KG1 (cell line): ENCODE results near the gene ENPEP.
"Not testable (repeated sequence)": the region's sequence is repeated elsewhere in the genome, so short reads cannot be mapped to it uniquely, and the experiment has no call there.

Experiments used
- DNase-seq: peaks from one replicate; lab custom pipeline; 2025; lab: John Stamatoyannopoulos, UW

ENPEP gene

DNA sequence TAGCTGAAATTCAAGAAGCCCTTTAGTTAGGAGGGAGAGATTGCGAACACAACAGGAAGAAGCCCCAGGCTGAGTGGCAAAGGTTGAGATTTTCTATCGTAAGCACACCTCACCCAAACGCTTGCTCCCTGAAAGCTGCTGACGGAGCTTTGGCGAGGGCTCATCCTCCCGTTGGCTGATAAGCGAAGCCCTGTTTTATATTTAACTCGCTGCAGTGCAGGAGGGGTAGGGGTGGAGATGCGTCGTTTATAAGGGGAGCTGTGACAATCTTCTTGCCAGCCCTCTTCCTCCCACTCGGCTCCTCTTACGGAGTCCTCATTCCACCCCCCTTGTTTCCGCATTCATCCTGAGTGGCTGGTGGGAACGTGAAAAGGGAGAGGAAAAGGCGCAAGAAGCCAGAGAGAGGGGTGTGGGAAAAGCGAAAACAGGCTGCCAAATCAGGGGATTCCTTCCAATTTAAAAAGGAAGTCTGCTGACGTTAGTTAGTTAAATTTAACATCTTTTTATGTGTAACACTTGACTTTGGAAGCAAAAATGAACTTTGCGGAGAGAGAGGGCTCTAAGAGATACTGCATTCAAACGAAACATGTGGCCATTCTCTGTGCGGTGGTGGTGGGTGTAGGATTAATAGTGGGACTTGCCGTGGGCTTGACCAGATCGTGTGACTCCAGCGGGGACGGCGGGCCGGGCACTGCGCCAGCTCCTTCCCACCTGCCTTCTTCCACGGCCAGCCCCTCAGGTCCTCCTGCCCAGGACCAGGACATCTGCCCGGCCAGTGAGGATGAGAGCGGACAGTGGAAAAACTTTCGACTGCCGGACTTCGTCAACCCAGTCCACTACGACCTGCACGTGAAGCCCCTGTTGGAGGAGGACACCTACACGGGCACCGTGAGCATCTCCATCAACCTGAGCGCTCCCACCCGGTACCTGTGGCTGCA, at the start of gene ENPEP:
Gene ENPEP (plus strand): TSS at position 275 of the 938 bp plus-strand sequence. CDS start 260 bp downstream, at position 535.
- no peak for DNase-seq

DNA sequence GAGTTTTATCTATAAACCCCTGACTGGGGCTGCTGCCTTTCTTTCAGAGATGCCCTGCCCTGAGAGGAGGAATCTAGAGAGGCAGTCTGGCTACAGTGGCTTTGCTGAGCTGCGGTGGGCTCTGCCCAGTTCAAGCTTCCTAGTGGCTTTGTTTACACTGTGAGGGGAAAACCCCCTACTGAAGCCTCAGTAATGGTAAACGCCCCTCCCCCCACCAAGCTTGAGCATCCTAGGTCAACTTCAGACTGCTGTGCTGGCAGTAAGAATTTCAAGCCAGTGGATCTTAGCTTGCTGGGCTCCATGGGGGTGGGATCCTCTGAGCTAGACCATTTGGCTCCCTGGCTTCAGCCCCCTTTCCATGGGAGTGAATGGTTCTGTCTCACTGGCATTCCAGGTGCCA, 44.1 kb upstream of the ENPEP start:
- not testable (repeated sequence) for DNase-seq

DNA sequence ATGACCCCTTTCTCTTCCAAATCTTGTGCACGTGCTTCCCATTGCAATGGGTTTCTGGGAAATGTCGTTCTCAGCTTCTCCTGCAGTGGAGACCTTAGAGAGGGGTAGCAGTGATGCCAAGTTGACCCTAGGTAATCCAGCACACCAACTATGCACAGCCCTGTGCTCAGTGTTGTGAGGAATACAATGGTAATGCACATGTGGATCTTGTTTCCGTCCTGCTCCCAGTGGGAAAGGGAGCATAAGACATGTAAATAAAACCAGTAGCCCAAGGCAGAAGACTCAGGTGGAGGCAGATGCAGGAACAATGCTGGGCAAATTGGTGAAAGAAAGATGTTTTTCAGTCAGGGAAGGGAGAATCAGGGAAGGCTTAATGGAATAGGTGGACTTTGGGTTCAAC, 38.7 kb upstream of the ENPEP start:
- DNase-seq: not testable (repeated sequence)

DNA sequence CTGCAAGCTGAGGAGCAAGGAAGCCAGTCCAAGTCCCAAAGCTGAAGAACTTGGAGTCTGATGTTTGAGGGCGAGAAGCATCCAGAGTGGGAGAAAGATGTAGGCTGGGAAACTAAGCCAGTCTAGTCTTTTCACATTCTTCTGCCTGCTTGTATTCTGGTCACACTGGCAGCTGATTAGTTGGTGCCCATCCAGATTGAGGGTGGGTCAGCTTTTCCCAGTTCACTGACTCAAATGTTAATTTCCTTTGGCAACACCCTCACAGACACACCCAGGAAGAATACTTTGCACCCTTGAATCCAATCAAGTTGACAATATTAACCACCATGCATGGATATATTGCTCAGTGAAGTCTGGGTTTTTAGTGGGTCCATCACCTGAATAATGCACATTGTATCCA, 36.7 kb upstream of the ENPEP start:
- not testable (repeated sequence) for DNase-seq

DNA sequence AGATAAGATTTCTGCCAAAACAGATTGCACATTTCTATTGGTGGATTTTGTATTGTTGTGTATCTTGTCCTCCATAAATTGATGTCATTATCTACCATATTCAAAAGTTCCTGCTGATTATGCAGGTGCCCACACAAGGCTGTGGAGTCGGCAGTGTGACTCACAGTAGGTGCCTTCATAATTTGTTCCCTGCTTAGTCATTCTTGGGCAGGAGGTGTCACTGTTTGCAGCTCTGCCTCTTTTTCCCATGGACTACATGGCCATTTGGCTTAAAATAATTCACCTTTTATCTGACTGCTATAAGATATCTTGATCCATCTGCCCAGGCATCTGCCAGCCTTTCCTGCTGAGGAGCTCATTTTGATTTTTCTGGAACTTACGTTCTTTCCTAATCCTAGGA, 33.6 kb upstream of the ENPEP start:
- DNase-seq: no peak

DNA sequence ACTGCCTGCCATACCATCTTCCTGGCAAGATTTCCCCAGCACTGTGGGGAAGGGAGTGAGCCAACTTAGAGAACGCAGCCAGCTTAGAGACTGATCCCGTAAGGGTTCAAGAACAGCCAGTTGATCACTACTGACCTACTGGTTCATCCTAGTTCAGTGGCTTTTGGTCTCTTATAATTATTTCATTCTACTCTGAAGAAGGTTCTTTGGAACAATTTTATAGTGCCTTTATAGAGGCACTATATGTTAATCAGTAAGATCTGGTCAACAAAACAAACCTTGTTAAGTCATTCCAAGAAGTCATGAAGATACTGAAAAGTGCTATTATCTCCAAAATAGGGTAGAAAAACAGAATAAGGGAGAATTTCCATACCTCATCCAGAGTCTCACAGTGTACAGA, 33.2 kb upstream of the ENPEP start:
- no peak for DNase-seq

DNA sequence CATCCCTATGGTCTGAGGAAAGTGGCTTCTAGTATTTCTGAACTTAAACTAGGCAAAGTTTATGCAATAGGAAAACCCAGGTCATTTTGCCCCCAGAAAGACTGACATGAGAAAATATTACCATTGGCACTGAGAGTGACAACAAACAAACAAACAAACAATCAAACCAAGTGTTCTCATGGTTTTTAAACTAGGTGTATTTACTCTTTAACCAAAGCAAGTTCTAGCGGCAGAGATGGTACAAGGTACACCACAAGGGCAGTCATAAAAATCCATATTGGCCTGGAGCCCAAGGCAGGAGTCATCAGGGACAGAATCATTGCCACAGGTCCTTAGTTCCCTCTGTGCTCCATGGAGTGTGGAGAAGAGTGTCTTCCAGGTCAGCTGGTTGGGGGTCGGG, 26.0 kb upstream of the ENPEP start:
- DNase-seq: no peak

DNA sequence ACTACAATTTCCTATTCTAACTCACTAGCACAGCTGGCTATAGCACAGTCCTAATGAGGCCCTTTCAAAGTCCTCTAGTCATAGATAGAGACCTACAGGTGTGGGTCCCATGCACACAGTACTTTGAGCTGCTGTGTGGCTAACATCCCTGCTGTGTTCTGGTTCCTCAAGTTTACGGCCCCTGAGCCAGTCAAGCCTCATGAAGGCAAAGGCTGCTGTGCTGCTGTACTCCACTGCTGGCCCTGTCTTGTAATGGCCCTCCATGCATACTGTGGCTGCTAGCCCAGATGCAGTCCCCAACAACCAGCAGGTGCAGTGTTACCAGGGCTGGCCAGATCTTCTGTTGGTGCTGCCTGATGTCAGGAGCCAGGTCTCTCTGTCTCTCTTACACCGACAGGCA, 23.4 kb upstream of the ENPEP start:
- DNase-seq: no peak

GRCh38 chr4:110454441-110454840, 21.5 kb upstream of the ENPEP start:
- DNase-seq: no peak

GRCh38 chr4:110458494-110459266, 17.3 kb upstream of the ENPEP start:
- DNase-seq: no peak

DNA sequence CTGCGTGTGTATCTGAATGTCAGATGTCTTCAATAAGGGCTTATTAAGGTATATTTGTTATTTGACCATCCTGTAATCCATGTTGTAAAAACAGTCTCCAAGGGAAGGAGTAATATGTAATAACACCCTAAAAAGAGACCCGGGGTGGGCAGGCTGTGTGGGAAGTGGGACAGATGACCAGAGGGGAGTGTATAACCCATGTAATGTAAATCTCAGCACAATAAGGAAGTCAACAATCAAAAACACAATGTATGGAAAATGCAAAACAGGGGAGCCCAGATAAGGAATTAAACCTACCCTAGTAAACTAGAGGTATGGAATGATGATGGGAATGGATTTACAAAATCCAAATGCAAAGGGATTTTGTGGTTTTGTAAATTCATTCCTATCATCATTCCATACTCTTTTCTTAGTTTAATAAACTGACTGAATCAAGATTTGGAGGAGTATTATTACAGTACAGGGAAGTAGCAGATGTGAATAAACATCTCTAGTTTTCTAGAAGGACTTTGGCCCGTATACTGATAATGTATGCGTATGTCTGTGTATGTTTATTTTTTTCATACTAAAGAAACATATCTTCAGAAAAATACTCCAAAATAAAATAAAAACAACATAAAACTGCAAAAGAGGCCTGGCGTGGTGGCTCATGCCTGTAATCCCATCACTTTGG, 15.7 kb upstream of the ENPEP start:
- no peak for DNase-seq

DNA sequence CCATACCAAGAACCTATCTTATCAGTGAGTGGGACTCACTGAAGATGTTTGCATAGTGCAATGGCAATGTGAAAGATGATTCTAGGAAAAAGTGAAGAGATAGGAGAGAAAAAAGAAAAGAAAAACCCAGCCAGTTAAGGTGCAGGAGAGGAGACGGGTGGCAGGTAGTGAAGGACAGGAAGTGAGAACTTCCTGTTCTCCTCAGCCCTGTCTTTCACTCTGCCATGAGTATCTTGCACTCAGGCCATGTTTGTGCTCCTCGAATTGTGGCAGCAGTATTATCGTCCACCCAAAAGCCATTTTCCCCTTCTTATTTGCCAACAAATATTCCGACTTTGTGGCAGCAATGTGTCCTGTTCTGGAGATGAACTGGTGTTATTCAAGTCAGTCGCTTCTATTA, 8.6 kb upstream of the ENPEP start:
- no peak for DNase-seq

- no peak for DNase-seq
Measured at GRCh38 chr4:110472583-110473329, 3.2 kb upstream of the ENPEP start.

DNA sequence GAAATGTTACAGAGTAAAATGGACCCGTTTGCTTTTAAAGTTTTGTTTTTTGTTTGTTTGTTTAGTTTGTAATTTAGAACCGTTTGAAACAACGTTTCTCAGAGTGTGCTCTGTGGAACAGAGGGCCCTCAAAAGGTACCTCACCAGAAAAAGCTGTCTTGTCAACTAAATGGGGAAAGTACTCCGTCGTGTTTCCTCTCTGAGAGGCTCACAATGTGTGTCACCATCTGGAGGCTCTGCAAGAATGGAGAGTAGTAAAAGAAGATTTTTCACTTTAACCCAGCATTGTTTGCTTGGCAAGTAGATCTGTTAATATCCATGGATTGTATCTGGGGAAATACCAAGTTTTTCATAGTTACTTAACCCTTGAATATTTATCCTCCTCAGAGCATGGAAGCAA, 1.5 kb upstream of the ENPEP start:
- DNase-seq: no peak

DNA sequence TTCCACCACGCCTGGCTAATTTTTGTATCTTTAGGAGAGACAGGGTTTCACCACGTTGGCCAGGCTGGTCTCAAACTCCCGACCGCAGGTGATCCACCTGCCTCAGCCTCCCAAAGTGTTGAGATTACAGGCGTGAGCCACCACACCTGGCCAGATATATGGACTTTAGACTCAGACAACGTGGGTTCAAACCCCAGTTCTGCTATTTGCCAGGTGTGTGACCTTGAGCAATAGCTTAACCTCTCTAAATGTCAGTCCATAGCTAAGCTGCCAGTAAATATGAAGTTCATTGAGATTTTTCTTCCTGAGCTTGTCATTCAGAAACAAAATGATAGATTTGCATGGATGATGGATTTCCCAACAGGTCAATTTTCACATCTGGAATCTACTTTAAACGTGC, 875 bp upstream of the ENPEP start:
- not testable (repeated sequence) for DNase-seq

- DNase-seq: no peak
Measured at GRCh38 chr4:110477836-110478235, 1.9 kb downstream of the ENPEP start.

- DNase-seq: no peak
Measured at GRCh38 chr4:110480031-110480549, 4.1 kb downstream of the ENPEP start.

DNA sequence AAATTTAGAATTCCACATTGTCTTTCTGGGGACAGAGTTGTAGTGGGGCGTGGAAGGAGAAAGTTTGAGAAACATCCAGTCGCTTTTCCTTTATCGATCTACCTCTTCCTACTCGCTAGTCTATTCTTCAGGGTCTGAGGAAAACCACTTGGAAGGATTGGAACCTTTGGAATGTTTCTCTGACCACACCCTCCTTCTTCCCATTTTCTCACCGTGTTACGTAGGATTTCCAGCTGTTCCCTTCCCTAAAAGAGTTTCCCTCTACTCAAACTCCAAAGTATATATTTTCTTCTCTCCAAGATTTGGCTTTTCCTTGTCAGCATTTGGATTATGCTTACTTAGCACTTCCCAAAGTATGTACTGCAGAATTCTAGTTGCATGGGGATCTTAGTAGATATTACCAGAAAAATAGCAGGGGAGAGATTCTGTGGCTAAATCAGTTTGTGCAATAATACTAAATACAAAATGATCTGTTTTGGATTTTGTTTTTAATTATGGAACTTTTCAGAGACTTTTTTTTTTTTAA, 4.9 kb downstream of the ENPEP start:
- DNase-seq: no peak

DNA sequence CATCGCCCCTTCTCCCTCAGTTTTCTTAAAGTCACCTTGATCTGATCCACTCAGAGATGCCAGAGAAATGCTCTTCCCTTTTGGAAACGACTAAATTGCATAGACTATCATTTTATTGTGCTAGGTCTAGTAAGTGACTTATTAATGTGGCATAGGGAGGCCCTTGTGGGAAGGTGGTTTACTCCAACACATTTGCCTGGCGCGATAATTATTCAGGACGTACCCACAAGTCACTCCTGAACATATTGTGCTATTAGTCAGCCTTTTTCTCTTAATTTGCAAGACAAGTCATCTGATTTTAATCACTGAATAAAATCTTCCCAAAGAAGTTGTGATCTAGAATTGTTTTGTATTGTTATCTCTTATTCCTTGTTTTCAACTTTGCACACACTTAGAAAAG, 7.6 kb downstream of the ENPEP start:
- DNase-seq: no peak

- no peak for DNase-seq
Measured at GRCh38 chr4:110484029-110484428, 8.1 kb downstream of the ENPEP start.

GRCh38 chr4:110484767-110485166, 8.8 kb downstream of the ENPEP start:
- DNase-seq: no peak
